Measurements from ENCODE around the gene ITGA8.
"Not testable (repeated sequence)": the region's sequence is repeated elsewhere in the genome, so short reads cannot be mapped to it uniquely, and the experiment has no call there.

ITGA8 gene

GRCh38 chr10:15719899-15720634, at the start of gene ITGA8:
ITGA8 (minus strand) TSS chr10:15719922; CDS start chr10:15719771, 151 bp downstream.
- DNase-seq, result peak in 1 of 56 donors; percentile 10

GRCh38 chr10:15764892-15765454, 45.3 kb upstream of the ITGA8 start:
- no peak for DNase-seq

- no peak for DNase-seq
Measured at GRCh38 chr10:15763006-15763405, 43.3 kb upstream of the ITGA8 start.

- DNase-seq, result not testable (repeated sequence)
Measured at GRCh38 chr10:15762239-15762638, 42.5 kb upstream of the ITGA8 start.

GRCh38 chr10:15761224-15761623, 41.5 kb upstream of the ITGA8 start:
- DNase-seq, result not testable (repeated sequence)

GRCh38 chr10:15760681-15761080, 41.0 kb upstream of the ITGA8 start:
- no peak for DNase-seq

GRCh38 chr10:15759265-15759664, 39.5 kb upstream of the ITGA8 start:
- DNase-seq, result no peak

GRCh38 chr10:15758618-15759017, 38.9 kb upstream of the ITGA8 start:
- DNase-seq, result no peak

GRCh38 chr10:15754937-15755336, 35.2 kb upstream of the ITGA8 start:
- no peak for DNase-seq

GRCh38 chr10:15751046-15751445, 31.3 kb upstream of the ITGA8 start:
- no peak for DNase-seq

- DNase-seq, result peak in 1 of 56 donors; percentile 3
Measured at GRCh38 chr10:15748126-15748525, 28.4 kb upstream of the ITGA8 start.

GRCh38 chr10:15747632-15748031, 27.9 kb upstream of the ITGA8 start:
- DNase-seq, result no peak

- DNase-seq, result no peak
Measured at GRCh38 chr10:15745751-15746150, 26.0 kb upstream of the ITGA8 start.

GRCh38 chr10:15744217-15744865, 24.6 kb upstream of the ITGA8 start:
- peak in 7 of 56 donors; percentile 5 to 34 (median 13) for DNase-seq

- no peak for DNase-seq
Measured at GRCh38 chr10:15743443-15743842, 23.7 kb upstream of the ITGA8 start.

- DNase-seq, result peak in 1 of 56 donors; percentile 15
Measured at GRCh38 chr10:15742836-15743235, 23.1 kb upstream of the ITGA8 start.

GRCh38 chr10:15742102-15742501, 22.4 kb upstream of the ITGA8 start:
- DNase-seq, result no peak

- DNase-seq, result no peak
Measured at GRCh38 chr10:15741581-15741980, 21.9 kb upstream of the ITGA8 start.

GRCh38 chr10:15740261-15740660, 20.5 kb upstream of the ITGA8 start:
- no peak for DNase-seq

GRCh38 chr10:15739254-15739970, 19.7 kb upstream of the ITGA8 start:
- DNase-seq, result no peak

GRCh38 chr10:15738270-15738925, 18.7 kb upstream of the ITGA8 start:
- DNase-seq, result no peak
